H9 (cell line): ENCODE data around the gene SEC23A. TPM values are rescaled to one million over a fixed set of nuclear protein-coding genes. Genes with fewer than 3 reads are reported as not detected.
A peak's percentile ranks its signal among the peaks of the same experiment; 100 is the strongest.
"Not testable (repeated sequence)": the region's sequence is repeated elsewhere in the genome, so short reads cannot be mapped to it uniquely, and the experiment has no call there.

Source experiments
- DNase-seq: peaks from one replicate; pipeline ENCODE4 v3.0.0-alpha.2; 2017
- H2AFZ ChIP-seq: one replicate; pipeline ENCODE4 v1.6.1; 2013; ENCODE audit warnings: mild to moderate bottlenecking, low read length, control low read depth, moderate library complexity
- H2AK5ac ChIP-seq: 2 replicates; pipeline ENCODE4 v1.6.1; 2013; ENCODE audit warnings: low read length, control low read depth, mixed read lengths; ENCODE audit not compliant: insufficient read length
- H2BK120ac ChIP-seq: one replicate; pipeline ENCODE4 v1.6.1; 2013; ENCODE audit warnings: low read depth, mild to moderate bottlenecking, low read length, control low read depth, inconsistent platforms; ENCODE audit not compliant: poor library complexity, severe bottlenecking
- H2BK12ac ChIP-seq: 2 replicates; pipeline ENCODE4 v1.6.1; 2013; ENCODE audit warnings: low read length, control low read depth, mixed read lengths, low read depth; ENCODE audit not compliant: insufficient read length
- H2BK15ac ChIP-seq: 2 replicates; pipeline ENCODE4 v1.6.1; 2013; ENCODE audit warnings: low read depth, low read length, control low read depth
- H2BK20ac ChIP-seq: one replicate; pipeline ENCODE4 v1.6.1; 2013; ENCODE audit warnings: low read depth, mild to moderate bottlenecking, low read length, control low read depth, inconsistent platforms; ENCODE audit not compliant: poor library complexity, severe bottlenecking
- H2BK5ac ChIP-seq: 2 replicates; pipeline ENCODE4 v1.6.1; 2013; ENCODE audit warnings: low read length, control low read depth, mixed read lengths; ENCODE audit not compliant: insufficient read length
- H3K14ac ChIP-seq: 2 replicates; pipeline ENCODE4 v1.6.1; 2013; ENCODE audit warnings: low read length, control low read depth; ENCODE audit not compliant: insufficient read depth
- H3K18ac ChIP-seq: 2 replicates; pipeline ENCODE4 v1.6.1; 2013; ENCODE audit warnings: low read depth, mild to moderate bottlenecking, mixed read lengths, low read length, control low read depth; ENCODE audit not compliant: insufficient read length
- H3K23ac ChIP-seq: 2 replicates; pipeline ENCODE4 v1.6.1; 2013; ENCODE audit warnings: low read length, control low read depth, mixed read lengths, low read depth; ENCODE audit not compliant: insufficient read length
- H3K23me2 ChIP-seq: 2 replicates; pipeline ENCODE4 v1.6.1; 2013; ENCODE audit warnings: low read depth, mild to moderate bottlenecking, mixed read lengths, low read length, control low read depth; ENCODE audit not compliant: insufficient read length, poor library complexity, severe bottlenecking
- H3K27ac ChIP-seq: 2 replicates; pipeline ENCODE4 v1.5.1; 2013; ENCODE audit warnings: low read length, control low read depth, mixed read lengths, low read depth; ENCODE audit not compliant: insufficient read length
- H3K27me3 ChIP-seq: 2 replicates; pipeline ENCODE4 v1.6.1; 2013; ENCODE audit warnings: low read length, control low read depth, inconsistent platforms; ENCODE audit not compliant: insufficient read depth
- H3K4ac ChIP-seq: 2 replicates; pipeline ENCODE4 v1.6.1; 2013; ENCODE audit warnings: low read depth, mild to moderate bottlenecking, control low read depth, inconsistent platforms, low read length, moderate library complexity
- H3K4me1 ChIP-seq: 2 replicates; pipeline ENCODE4 v1.6.1; 2013; ENCODE audit warnings: low read length, control low read depth, inconsistent platforms; ENCODE audit not compliant: insufficient read depth
- H3K4me2 ChIP-seq: 2 replicates; pipeline ENCODE4 v1.6.1; 2013; ENCODE audit warnings: low read length, control low read depth, mixed read lengths; ENCODE audit not compliant: insufficient read length, insufficient read depth
- H3K56ac ChIP-seq: 2 replicates; pipeline ENCODE4 v1.6.1; 2013; ENCODE audit warnings: low read depth, mild to moderate bottlenecking, mixed read lengths, low read length, control low read depth; ENCODE audit not compliant: insufficient read length
- H3K79me1 ChIP-seq: 2 replicates; pipeline ENCODE4 v1.6.1; 2013; ENCODE audit warnings: low read depth, mild to moderate bottlenecking, moderate library complexity, low read length, control low read depth, inconsistent platforms; ENCODE audit not compliant: insufficient read depth, poor library complexity, severe bottlenecking
- H3K79me2 ChIP-seq: 2 replicates; pipeline ENCODE4 v1.6.1; 2013; ENCODE audit warnings: low read length, control low read depth, inconsistent platforms; ENCODE audit not compliant: insufficient read depth
- H3K9ac ChIP-seq: 2 replicates; pipeline ENCODE4 v1.6.1; 2013; ENCODE audit warnings: low read length, control low read depth, mixed read lengths; ENCODE audit not compliant: insufficient read length; ENCODE audit errors: extremely low read depth
- H3K9me3 ChIP-seq: one replicate; pipeline ENCODE4 v1.6.1; 2013; ENCODE audit warnings: low read depth, low read length, inconsistent platforms; ENCODE audit not compliant: control insufficient read depth
- H3T11ph ChIP-seq: one replicate; pipeline ENCODE4 v1.6.1; 2013; ENCODE audit warnings: mild to moderate bottlenecking, low read length, control low read depth, inconsistent platforms
- H4K20me1 ChIP-seq: one replicate; pipeline ENCODE4 v1.6.1; 2013; ENCODE audit not compliant: control insufficient read depth, insufficient read length, insufficient read depth
- H4K5ac ChIP-seq: 2 replicates; pipeline ENCODE4 v1.6.1; 2013; ENCODE audit warnings: low read depth, mild to moderate bottlenecking, mixed read lengths, low read length, control low read depth; ENCODE audit not compliant: insufficient read length
- H4K8ac ChIP-seq: replicated peaks from 2 replicates; pipeline ENCODE4 v1.6.1; 2013; ENCODE audit warnings: low read length, control low read depth, mixed read lengths, low read depth; ENCODE audit not compliant: insufficient read length
- H4K91ac ChIP-seq: 2 replicates; pipeline ENCODE4 v1.6.1; 2013; ENCODE audit warnings: low read depth, mild to moderate bottlenecking, moderate library complexity, mixed read lengths, low read length, control low read depth; ENCODE audit not compliant: insufficient read length
- H3K27ac Mint-ChIP-seq, 3 experiments: 2 replicates in 2 of 3; 3 replicates in 1 of 3; pipeline ENCODE4 v1.8.0; 2020 to 2021; ENCODE audit warnings: mixed read lengths in 3 of 3, mild to moderate bottlenecking in 1 of 3, moderate library complexity in 1 of 3
- H3K27me3 Mint-ChIP-seq: 2 replicates; pipeline ENCODE4 v1.8.0; 2021; ENCODE audit warnings: low read depth, mild to moderate bottlenecking, moderate library complexity, mixed read lengths
- H3K36me3 Mint-ChIP-seq, 3 experiments: 2 replicates in 2 of 3; 3 replicates in 1 of 3; pipeline ENCODE4 v1.8.0; 2020 to 2021; ENCODE audit warnings: low read depth in 3 of 3, mixed read lengths in 3 of 3; ENCODE audit not compliant: insufficient read depth in 1 of 3
- H3K4me1 Mint-ChIP-seq, 2 experiments: 2 replicates each; pipeline ENCODE4 v1.8.0; 2020; ENCODE audit warnings: mixed read lengths in 2 of 2
- H3K4me3 Mint-ChIP-seq, 2 experiments: 2 replicates in 1 of 2; 3 replicates in 1 of 2; pipeline ENCODE4 v1.8.0; 2020 to 2021; ENCODE audit warnings: mild to moderate bottlenecking in 2 of 2, mixed read lengths in 2 of 2, moderate library complexity in 1 of 2
- H3K9me3 Mint-ChIP-seq, 2 experiments: 2 replicates in 1 of 2; 3 replicates in 1 of 2; pipeline ENCODE4 v1.8.0; 2020; ENCODE audit warnings: mild to moderate bottlenecking in 2 of 2, mixed read lengths in 2 of 2, moderate library complexity in 1 of 2
- CTCF ChIP-seq: fragments of 200-600 bp; sonication (generic); conservative IDR thresholded peaks from 3 replicates; pipeline ENCODE4 v1.8.0; 2021; ENCODE audit warnings: antibody characterized with exemption, mild to moderate bottlenecking
- WGBS: extraction: QIAGEN DNeasy Blood & Tissue Kit; methylation state at CpG from one replicate; pipeline ENCODE4 v1.1.7; 2013; ENCODE audit warnings: missing lambda C conversion rate, low lambda C conversion rate, mixed read lengths; ENCODE audit not compliant: insufficient read length; ENCODE audit errors: extremely low coverage; 5-methylcytosine and 5-hydroxymethylcytosine counted together
- total RNA-seq: library from RNA; stranded (reverse); gene quantifications from 2 replicates; pipeline ENCODE4 v1.2.1, GENCODE V29; 2021

Gene SEC23A
- total RNA-seq, 1 experiment from 2014 or later: 55.3 TPM

- Histone ChIP-seq H2BK5ac (no peak overlapping the region), H4K91ac (no peak overlapping the region), H3T11ph (no peak overlapping the region), H2BK15ac (no peak overlapping the region), H3K4ac (no peak overlapping the region), H3K9ac (no peak overlapping the region), H2BK12ac (no peak overlapping the region), H3K79me2 (no peaks in the 10 kb centered on the region), H4K5ac (no peak overlapping the region), H3K23ac (no peak overlapping the region), H3K27me3 (no peaks in the 10 kb centered on the region), H3K56ac (no peak overlapping the region), H3K4me1 (no peaks in the 10 kb centered on the region), H3K79me1 (no peaks in the 10 kb centered on the region), H3K27ac (no peak overlapping the region), H3K4me2 (no peak overlapping the region), H2AK5ac (no peak overlapping the region), H4K8ac (no peak overlapping the region), H3K14ac (no peak overlapping the region), H3K9me3 (no peaks in the 10 kb centered on the region), H4K20me1 (no peaks in the 10 kb centered on the region), H3K23me2 (no peaks in the 10 kb centered on the region), H2AFZ (no peak overlapping the region), H2BK20ac (no peak overlapping the region), H2BK120ac (no peak overlapping the region), H3K18ac (no peak overlapping the region)
- Mint-ChIP-seq H3K27ac (peak overlapping the region in 1 of 3 experiments; percentile 9; a peak in 1 of 7 replicates), H3K36me3 (peaks cover 28 to 47% (median 37%) of the 10 kb centered on the region in 3 experiments), H3K27me3 (0 out of 2 replicates have a peak, but pooled peaks cover 2% of the 10 kb centered on the region), H3K4me1 (0 out of 4 replicates have a peak, but pooled peaks cover 0 to 3% of the 10 kb centered on the region in 2 experiments), H3K9me3 (peaks cover 18 to 20% of the 10 kb centered on the region in 2 experiments), H3K4me3 (no peak overlapping the region)
- TF ChIP-seq CTCF: no peak
- no peak for DNase-seq
- no CpG with 5 or more reads among the region's 7 CpGs for WGBS
Observed at GRCh38 chr14:39145266-39145966, 42.4 kb upstream of the SEC23A start.

DNA sequence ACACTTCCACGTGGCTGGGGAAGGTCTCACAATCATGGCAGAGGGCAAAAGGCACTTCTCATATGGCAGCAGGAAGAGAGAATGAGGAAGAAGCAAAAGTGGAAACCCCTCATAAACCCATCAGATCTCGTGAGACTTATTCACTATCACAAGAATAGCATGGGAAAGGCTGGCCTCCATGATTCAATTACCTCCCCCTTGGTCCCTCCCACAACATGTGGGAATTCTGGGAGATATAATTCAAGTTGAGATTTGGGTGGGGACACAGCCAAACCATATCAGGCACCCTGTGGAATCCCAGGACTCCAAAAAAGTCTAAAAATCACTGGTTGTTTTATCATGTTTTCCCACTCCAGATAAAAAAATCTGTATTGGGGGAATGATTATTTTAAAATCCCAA is 40.2 kb upstream of the SEC23A start:
- H2BK15ac ChIP-seq, H3K4me1 Mint-ChIP-seq, H3K27ac ChIP-seq, H3K4me3 Mint-ChIP-seq, H3K23ac ChIP-seq, H2BK12ac ChIP-seq, H4K91ac ChIP-seq, H3K79me1 ChIP-seq, H3T11ph ChIP-seq, H3K18ac ChIP-seq, H3K27me3 ChIP-seq, H2BK5ac ChIP-seq, H3K4me2 ChIP-seq, H3K56ac ChIP-seq, H2BK120ac ChIP-seq, H3K14ac ChIP-seq, H2AFZ ChIP-seq, H4K8ac ChIP-seq, H3K4ac ChIP-seq, H2AK5ac ChIP-seq, H2BK20ac ChIP-seq, H3K27me3 Mint-ChIP-seq, H3K79me2 ChIP-seq, H3K4me1 ChIP-seq, H3K9me3 ChIP-seq, H3K23me2 ChIP-seq, DNase-seq, H3K9ac ChIP-seq, H4K5ac ChIP-seq, H4K20me1 ChIP-seq: not testable (repeated sequence)
- Mint-ChIP-seq H3K27ac (peak overlapping the region in 1 of 3 experiments; percentile 2; a peak in 1 of 7 replicates), H3K9me3 (peaks cover 22 to 24% of the 10 kb centered on the region in 2 experiments), H3K36me3 (peaks cover 31 to 57% (median 52%) of the 10 kb centered on the region in 3 experiments)
- no CpG with 5 or more reads among the region's 2 CpGs for WGBS
